PC-3 (cell line): ENCODE data around the gene NDUFA5. TPM values are rescaled to one million over a fixed set of nuclear protein-coding genes. Genes with fewer than 3 reads are reported as not detected.
A peak's percentile ranks its signal among the peaks of the same experiment; 100 is the strongest.

Experiments
- ATAC-seq: fragments of 200-7000 bp; cut with Tn5 transposase; 2 replicates; pipeline ENCODE4 v1.9.1; 2020; ENCODE audit warnings: mild to moderate bottlenecking, moderate library complexity
- BruUV-seq: library from RNA; stranded (reverse); fragments of 400-500 nt; replicated peaks from 2 replicates; lab custom pipeline; 2021; lab: Mats Ljungman, UMichigan
- CTCF ChIA-PET: fragments of 300-600 bp; sonication (Branson Sonifier 250); formaldehyde crosslinking; loops from one replicate; lab custom pipeline; 2022; ENCODE audit warnings: antibody characterized with exemption; lab: Charles Lee
- POLR2A ChIA-PET: fragments of 300-600 bp; sonication (Branson Sonifier 250); formaldehyde crosslinking; loops from one replicate; lab custom pipeline; 2022; ENCODE audit warnings: antibody characterized with exemption; ENCODE audit not compliant: unreplicated experiment; lab: Charles Lee
- DNase-seq: peaks from one replicate; pipeline ENCODE4 v3.0.0-alpha.2; 2015
- H2AFZ ChIP-seq: fragments of 300-600 bp; sonication (generic); 2 replicates; pipeline ENCODE4 v1.6.0; 2016; ENCODE audit warnings: antibody characterized with exemption, low read length
- H3F3A ChIP-seq: fragments of 300-600 bp; sonication (generic); one replicate; pipeline ENCODE4 v1.6.0; 2017; ENCODE audit warnings: antibody characterized with exemption, low read length, control low read depth, mild to moderate bottlenecking; ENCODE audit not compliant: unreplicated experiment
- H3K27ac ChIP-seq: fragments of 300-600 bp; sonication (generic); 2 replicates; pipeline ENCODE4 v1.5.1; 2016; ENCODE audit warnings: mild to moderate bottlenecking, low read length
- H3K27me3 ChIP-seq: fragments of 300-600 bp; sonication (generic); 2 replicates; pipeline ENCODE4 v1.6.1; 2016; ENCODE audit warnings: low read length, mixed read lengths
- H3K36me3 ChIP-seq: fragments of 300-600 bp; sonication (generic); 2 replicates; pipeline ENCODE4 v1.6.1; 2016; ENCODE audit warnings: low read depth, mixed run types, low read length, mixed read lengths
- H3K4me1 ChIP-seq: fragments of 300-600 bp; sonication (generic); 2 replicates; pipeline ENCODE4 v1.5.1; 2016; ENCODE audit warnings: low read length; ENCODE audit not compliant: insufficient read depth
- H3K4me2 ChIP-seq: fragments of 300-600 bp; sonication (generic); 2 replicates; pipeline ENCODE4 v1.6.0; 2016; ENCODE audit warnings: low read length
- H3K4me3 ChIP-seq: fragments of 300-600 bp; sonication (generic); 2 replicates; pipeline ENCODE4 v1.5.1; 2016; ENCODE audit warnings: mild to moderate bottlenecking, low read length, mixed read lengths
- H3K79me2 ChIP-seq: fragments of 300-600 bp; sonication (generic); 2 replicates; pipeline ENCODE4 v1.6.1; 2017; ENCODE audit warnings: low read length, mixed read lengths
- H3K9ac ChIP-seq: fragments of 300-600 bp; sonication (generic); 2 replicates; pipeline ENCODE4 v1.6.0; 2016; ENCODE audit warnings: mild to moderate bottlenecking, low read length
- H3K9me2 ChIP-seq: fragments of 300-600 bp; sonication (generic); replicated peaks from 2 replicates; pipeline ENCODE4 v1.6.1; 2016; ENCODE audit warnings: mixed run types, low read length, mixed read lengths
- H3K9me3 ChIP-seq: fragments of 300-600 bp; sonication (generic); 2 replicates; pipeline ENCODE4 v1.6.1; 2016; ENCODE audit warnings: low read length, mixed read lengths
- H4K20me1 ChIP-seq: fragments of 300-600 bp; sonication (generic); 2 replicates; pipeline ENCODE4 v1.6.1; 2016; ENCODE audit warnings: low read length, mixed read lengths
- CTCF ChIP-seq: fragments of 300-600 bp; sonication (generic); conservative IDR thresholded peaks from 2 replicates; pipeline ENCODE4 v1.5.1; 2017; ENCODE audit warnings: antibody characterized with exemption, low read depth, mild to moderate bottlenecking, low read length
- EZH2 ChIP-seq: fragments of 300-600 bp; sonication (generic); IDR thresholded peaks from one replicate; pipeline ENCODE4 v1.6.1; 2017; ENCODE audit warnings: antibody characterized with exemption, mild to moderate bottlenecking, low read length; ENCODE audit not compliant: unreplicated experiment
- EZH2phosphoT487 ChIP-seq: fragments of 300-600 bp; sonication (generic); IDR thresholded peaks from 2 replicates; pipeline ENCODE4 v1.6.1; 2018; ENCODE audit warnings: mild to moderate bottlenecking, antibody characterized with exemption, low read length, borderline replicate concordance
- intact Hi-C: fragments of 100-400 bp; cut with micrococcal nuclease; formaldehyde crosslinking; loops from 2 replicates; pipeline ENCODE4 v1.9.0; 2023
- total RNA-seq: library from RNA; depleted of rRNA; stranded (reverse); fragments of >200 nt; gene quantifications from 2 replicates; pipeline ENCODE4 v1.2.3, GENCODE V29; 2014

The NDUFA5 gene
- total RNA-seq, 1 experiment from 2014 or later = 46.9 TPM

DNA sequence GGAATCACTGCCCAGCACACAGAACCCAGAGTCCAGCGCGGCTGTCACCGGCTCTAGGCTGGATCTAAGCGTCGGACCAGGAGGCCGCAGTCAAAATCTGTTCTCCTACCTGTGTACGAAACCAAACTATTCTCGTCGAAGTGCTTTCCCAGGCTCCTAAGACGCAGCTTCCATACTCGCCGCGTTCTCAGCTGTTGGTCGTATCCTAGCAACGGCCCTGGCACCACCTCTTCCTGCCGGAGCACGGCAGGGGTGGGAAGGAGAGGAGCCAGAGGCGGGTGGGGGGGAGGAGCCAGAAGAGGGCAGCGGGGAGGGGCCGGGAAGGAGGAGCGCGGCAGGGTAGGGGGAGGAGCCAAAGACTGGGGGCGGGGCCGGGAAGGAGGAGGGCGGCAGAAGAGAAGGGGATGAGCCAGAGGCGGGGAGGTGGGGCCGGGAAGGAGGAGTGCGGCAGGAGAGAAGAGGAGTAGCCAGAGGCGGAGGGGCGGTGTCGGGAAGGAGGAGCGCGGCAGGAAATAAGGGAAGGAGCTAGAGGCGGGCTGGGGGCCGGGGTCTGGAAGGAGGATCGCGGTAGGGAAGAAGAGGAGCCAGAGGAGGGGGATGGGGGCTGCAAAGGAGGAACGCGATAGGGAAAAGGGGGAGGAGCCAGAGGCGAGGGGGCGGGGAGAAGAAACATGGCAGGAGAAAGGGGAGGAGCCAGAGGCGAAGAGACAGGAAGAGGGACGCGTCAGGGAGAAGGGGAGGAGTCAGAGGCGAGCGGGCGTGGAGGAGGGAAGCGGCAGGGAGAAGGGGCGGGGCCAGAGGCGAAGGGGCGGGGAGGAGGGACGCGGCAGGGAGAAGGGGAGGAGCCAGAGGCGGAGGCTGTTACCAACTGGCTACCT, 23.0 kb downstream of the NDUFA5 start, which contains the start of gene IQUB:
Gene IQUB, minus strand, starts transcription at position 213 of the 878 bp plus-strand sequence. CDS start 22,255 bp downstream, outside the sequence.
- no peaks in the 10 kb centered on the region for H3K9me3 ChIP-seq
- BruUV-seq = no TSS peak
- peak within 1 kb of the TSS; percentile 95 for H2AFZ ChIP-seq
- peak; percentile 77 for ATAC-seq
- H3F3A ChIP-seq = no peaks in the 10 kb centered on the region
- peak within 1 kb of the TSS; percentile 47; the same call in 1 of the 2 replicates for H3K9ac ChIP-seq
- no peak for TF ChIP-seq CTCF
- TF ChIP-seq EZH2phosphoT487 = no peak
- no peak for TF ChIP-seq EZH2
- POLR2A ChIA-PET = interaction anchor here (0.6 kb wide), 1 partner anchor 40 kb away, joined by 7 read pairs; no protein-coding TSS in a partner anchor
- peak within 1 kb of the TSS; percentile 86 for H3K4me2 ChIP-seq
- H3K4me1 ChIP-seq = peaks cover 27% of the 10 kb centered on the region
- intact Hi-C loops = loop anchor here (1.0 kb wide), 1 partner anchor 23 kb away; the partner anchor contains the start of gene NDUFA5
- CTCF ChIA-PET = interaction anchor here (1.0 to 2.5 kb wide), 2 partner anchors 23 to 40 kb away, joined by 4 to 22 read pairs; partner anchors contain the start of gene NDUFA5
- H3K27me3 ChIP-seq = peaks cover 17% of the 10 kb centered on the region
- H3K27ac ChIP-seq = no peak within 1 kb of the TSS
- H3K4me3 ChIP-seq = peak within 1 kb of the TSS; percentile 73
- no peaks in the 10 kb centered on the region for H3K79me2 ChIP-seq
- H3K36me3 ChIP-seq = no peaks in the 10 kb centered on the region
- no peaks in the 10 kb centered on the region for H3K9me2 ChIP-seq
- DNase-seq = peak; percentile 93
- H4K20me1 ChIP-seq = no peaks in the 10 kb centered on the region

GRCh38 chr7:123533929-123534382, 23.7 kb downstream of the NDUFA5 start:
- no peaks in the 10 kb centered on the region for H3K9me2 ChIP-seq
- H3K4me3 ChIP-seq = peak overlapping the region; percentile 73
- peak overlapping the region; percentile 95 for H2AFZ ChIP-seq
- peaks cover 17% of the 10 kb centered on the region for H3K27me3 ChIP-seq
- ChIA-PET CTCF (interaction anchor here (1.0 to 2.5 kb wide), 2 partner anchors 24 to 40 kb away, joined by 4 to 22 read pairs; partner anchors contain the start of gene NDUFA5), POLR2A (interaction anchor here (0.6 kb wide), 1 partner anchor 40 kb away, joined by 7 read pairs; no protein-coding TSS in a partner anchor)
- no peaks in the 10 kb centered on the region for H3K79me2 ChIP-seq
- H3K27ac ChIP-seq = no peak overlapping the region
- peak overlapping the region; percentile 86 for H3K4me2 ChIP-seq
- H3K9me3 ChIP-seq = no peaks in the 10 kb centered on the region
- ATAC-seq (no peak; the same call in none of the 2 replicates), DNase-seq (no peak)
- BruUV-seq = no TSS peak
- TF ChIP-seq CTCF (no peak), EZH2 (no peak), EZH2phosphoT487 (no peak)
- H4K20me1 ChIP-seq = no peaks in the 10 kb centered on the region
- no peak overlapping the region for H3K9ac ChIP-seq
- H3K36me3 ChIP-seq = no peaks in the 10 kb centered on the region
- H3K4me1 ChIP-seq = peaks cover 23% of the 10 kb centered on the region
- intact Hi-C loops = no loop called here
- H3F3A ChIP-seq = no peaks in the 10 kb centered on the region
